OCI-LY1 (cell line): ENCODE results near the gene BSPRY.

Experiments
- H2AFZ ChIP-seq: fragments of 200-600 bp; sonication (generic), shearing (Covaris generic); 2 replicates; pipeline ENCODE4 v1.6.0; 2014; ENCODE audit warnings: antibody characterized with exemption, mild to moderate bottlenecking, low read length
- H3F3A ChIP-seq: fragments of 200-600 bp; sonication (generic), shearing (Covaris generic); 2 replicates; pipeline ENCODE4 v1.6.0; 2014; ENCODE audit warnings: mild to moderate bottlenecking, antibody characterized with exemption, low read length, moderate library complexity; ENCODE audit not compliant: insufficient read depth
- H3K27ac ChIP-seq: fragments of 200-600 bp; sonication (generic); 2 replicates; pipeline ENCODE4 v1.5.1; 2014; ENCODE audit warnings: low read length, mixed run types, mild to moderate bottlenecking, low read depth; ENCODE audit not compliant: poor library complexity, severe bottlenecking
- H3K27me3 ChIP-seq: fragments of 200-600 bp; sonication (generic); 2 replicates; pipeline ENCODE4 v1.6.0; 2014; ENCODE audit warnings: antibody characterized with exemption, mild to moderate bottlenecking, low read length, moderate library complexity; ENCODE audit not compliant: insufficient read depth
- H3K36me3 ChIP-seq: fragments of 200-600 bp; sonication (generic); 2 replicates; pipeline ENCODE4 v1.6.1; 2014; ENCODE audit warnings: mild to moderate bottlenecking, antibody characterized with exemption, low read length, moderate library complexity, mixed read lengths; ENCODE audit not compliant: insufficient read depth
- H3K4me1 ChIP-seq: fragments of 200-600 bp; sonication (generic); 2 replicates; pipeline ENCODE4 v1.5.1; 2014; ENCODE audit warnings: mild to moderate bottlenecking, low read length, moderate library complexity; ENCODE audit not compliant: insufficient read depth, severe bottlenecking
- H3K4me2 ChIP-seq: fragments of 200-600 bp; sonication (generic), shearing (Covaris generic); 2 replicates; pipeline ENCODE4 v1.6.1; 2014; ENCODE audit warnings: low read length
- H3K4me3 ChIP-seq: fragments of 200-600 bp; sonication (generic); 2 replicates; pipeline ENCODE4 v1.5.1; 2014; ENCODE audit warnings: low read length, low read depth, mild to moderate bottlenecking, mixed read lengths; ENCODE audit not compliant: poor library complexity, severe bottlenecking
- H3K79me2 ChIP-seq: fragments of 200-600 bp; shearing (Covaris generic); 2 replicates; pipeline ENCODE4 v1.6.1; 2016; ENCODE audit warnings: mixed run types, low read length, mixed read lengths; ENCODE audit not compliant: insufficient read depth
- H3K9ac ChIP-seq: fragments of 200-600 bp; sonication (generic), shearing (Covaris generic); 2 replicates; pipeline ENCODE4 v1.6.1; 2014; ENCODE audit warnings: mild to moderate bottlenecking, low read length, mixed read lengths
- H3K9me2 ChIP-seq: fragments of 200-600 bp; sonication (generic), shearing (Covaris generic); 2 replicates; pipeline ENCODE4 v1.6.1; 2014; ENCODE audit warnings: low read depth, mild to moderate bottlenecking, low read length, mixed read lengths
- H3K9me3 ChIP-seq: fragments of 200-600 bp; shearing (Covaris generic); 2 replicates; pipeline ENCODE4 v1.6.1; 2014; ENCODE audit warnings: low read length, mixed read lengths
- H4K20me1 ChIP-seq: fragments of 200-600 bp; sonication (generic), shearing (Covaris generic); 2 replicates; pipeline ENCODE4 v1.6.0; 2016; ENCODE audit warnings: mild to moderate bottlenecking, low read length; ENCODE audit not compliant: insufficient read depth
- CTCF ChIP-seq: fragments of 200-600 bp; sonication (generic), shearing (Covaris generic); IDR thresholded peaks from 2 replicates; pipeline ENCODE4 v1.5.1; 2017; ENCODE audit warnings: mild to moderate bottlenecking, antibody characterized with exemption, low read length, moderate library complexity, mixed read lengths
- EZH2 ChIP-seq: fragments of 200-600 bp; sonication (generic), shearing (Covaris generic); IDR thresholded peaks from 2 replicates; pipeline ENCODE4 v1.8.0; 2017; ENCODE audit warnings: borderline replicate concordance, mixed run types, mild to moderate bottlenecking, antibody characterized with exemption, low read length, moderate library complexity, mixed read lengths

BSPRY gene

GRCh38 chr9:113322671-113323070 lies 26.7 kb upstream of the BSPRY start:
- H2AFZ ChIP-seq: no peak overlapping the region
- H3K9me3 ChIP-seq: no peaks in the 10 kb centered on the region
- H3K9me2 ChIP-seq: no peaks in the 10 kb centered on the region
- no peaks in the 10 kb centered on the region for H3K79me2 ChIP-seq
- no peaks in the 10 kb centered on the region for H3F3A ChIP-seq
- H4K20me1 ChIP-seq: no peaks in the 10 kb centered on the region
- TF ChIP-seq CTCF: no peak
- no peak for TF ChIP-seq EZH2
- peaks cover 4% of the 10 kb centered on the region; the same call in 1 of the 2 replicates for H3K27me3 ChIP-seq
- H3K9ac ChIP-seq: no peak overlapping the region
- H3K27ac ChIP-seq: no peak overlapping the region
- no peak overlapping the region for H3K4me2 ChIP-seq
- no peaks in the 10 kb centered on the region for H3K36me3 ChIP-seq
- H3K4me1 ChIP-seq: no peaks in the 10 kb centered on the region
- no peak overlapping the region for H3K4me3 ChIP-seq

GRCh38 chr9:113326230-113326629 lies 23.1 kb upstream of the BSPRY start:
- Histone ChIP-seq H3K9ac (no peak overlapping the region), H3K27me3 (no peaks in the 10 kb centered on the region), H3K4me3 (no peak overlapping the region), H4K20me1 (no peaks in the 10 kb centered on the region), H3K4me1 (no peaks in the 10 kb centered on the region), H3K4me2 (no peak overlapping the region), H2AFZ (no peak overlapping the region), H3K9me2 (no peaks in the 10 kb centered on the region), H3K36me3 (no peaks in the 10 kb centered on the region), H3K27ac (no peak overlapping the region), H3F3A (no peaks in the 10 kb centered on the region), H3K79me2 (no peaks in the 10 kb centered on the region), H3K9me3 (no peaks in the 10 kb centered on the region)
- TF ChIP-seq CTCF (no peak), EZH2 (no peak)

GRCh38 chr9:113328045-113328782 lies 21.1 kb upstream of the BSPRY start:
- no peak for TF ChIP-seq EZH2
- TF ChIP-seq CTCF: no peak
- Histone ChIP-seq H3K27ac (no peak overlapping the region), H3K4me1 (no peaks in the 10 kb centered on the region), H3K79me2 (no peaks in the 10 kb centered on the region), H2AFZ (no peak overlapping the region), H3K4me2 (no peak overlapping the region), H3K27me3 (no peaks in the 10 kb centered on the region), H3F3A (no peaks in the 10 kb centered on the region), H3K4me3 (no peak overlapping the region), H3K9me3 (no peaks in the 10 kb centered on the region), H4K20me1 (no peaks in the 10 kb centered on the region), H3K9ac (no peak overlapping the region), H3K36me3 (no peaks in the 10 kb centered on the region), H3K9me2 (no peaks in the 10 kb centered on the region)
